LNCaP clone FGC (cell line): ENCODE measurements around the gene BLNK.

Experiments used
- DNase-seq: peaks from one replicate; pipeline ENCODE4 v3.0.0-alpha.2; 2011; ENCODE audit warnings: low read depth
- H3K4me3 ChIP-seq: 2 replicates; pipeline ENCODE4 v1.5.1; 2011; ENCODE audit warnings: mild to moderate bottlenecking, low read depth, low read length, control low read depth
- TF ChIP-seq, protein P1 (sequence below): IDR thresholded peaks from 2 replicates; pipeline ENCODE4 v1.5.1; 2012; ENCODE audit warnings: mild to moderate bottlenecking; ENCODE audit not compliant: control insufficient read depth, insufficient read depth; ENCODE audit errors: extremely low read depth

BLNK gene

DNA sequence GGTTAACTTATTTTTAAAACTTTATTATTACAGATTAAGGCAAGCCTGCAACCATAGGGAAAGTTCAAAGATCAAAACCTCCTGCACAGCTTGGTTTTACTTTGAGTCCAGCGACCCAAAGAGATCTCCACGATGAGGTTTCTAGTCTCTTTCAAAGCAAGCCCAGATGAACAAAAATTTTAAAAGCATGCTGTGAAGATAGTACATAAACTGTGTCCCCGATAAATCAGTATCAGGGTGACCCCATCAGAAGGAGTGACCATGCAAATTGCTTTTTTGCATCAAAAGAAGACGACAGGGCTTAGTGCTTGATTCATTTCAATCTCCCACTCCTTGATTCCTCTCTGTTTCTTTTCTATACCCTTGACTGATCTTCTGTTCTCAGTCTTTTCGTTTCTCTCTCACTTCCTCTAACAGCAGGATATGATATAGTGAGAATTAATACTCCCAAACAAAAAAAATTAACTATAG, 16.8 kb upstream of the BLNK start:
- no peak for DNase-seq
- TF ChIP-seq, protein P1, sequence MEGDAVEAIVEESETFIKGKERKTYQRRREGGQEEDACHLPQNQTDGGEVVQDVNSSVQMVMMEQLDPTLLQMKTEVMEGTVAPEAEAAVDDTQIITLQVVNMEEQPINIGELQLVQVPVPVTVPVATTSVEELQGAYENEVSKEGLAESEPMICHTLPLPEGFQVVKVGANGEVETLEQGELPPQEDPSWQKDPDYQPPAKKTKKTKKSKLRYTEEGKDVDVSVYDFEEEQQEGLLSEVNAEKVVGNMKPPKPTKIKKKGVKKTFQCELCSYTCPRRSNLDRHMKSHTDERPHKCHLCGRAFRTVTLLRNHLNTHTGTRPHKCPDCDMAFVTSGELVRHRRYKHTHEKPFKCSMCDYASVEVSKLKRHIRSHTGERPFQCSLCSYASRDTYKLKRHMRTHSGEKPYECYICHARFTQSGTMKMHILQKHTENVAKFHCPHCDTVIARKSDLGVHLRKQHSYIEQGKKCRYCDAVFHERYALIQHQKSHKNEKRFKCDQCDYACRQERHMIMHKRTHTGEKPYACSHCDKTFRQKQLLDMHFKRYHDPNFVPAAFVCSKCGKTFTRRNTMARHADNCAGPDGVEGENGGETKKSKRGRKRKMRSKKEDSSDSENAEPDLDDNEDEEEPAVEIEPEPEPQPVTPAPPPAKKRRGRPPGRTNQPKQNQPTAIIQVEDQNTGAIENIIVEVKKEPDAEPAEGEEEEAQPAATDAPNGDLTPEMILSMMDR: no peak
- H3K4me3 ChIP-seq: no peak overlapping the region

DNA sequence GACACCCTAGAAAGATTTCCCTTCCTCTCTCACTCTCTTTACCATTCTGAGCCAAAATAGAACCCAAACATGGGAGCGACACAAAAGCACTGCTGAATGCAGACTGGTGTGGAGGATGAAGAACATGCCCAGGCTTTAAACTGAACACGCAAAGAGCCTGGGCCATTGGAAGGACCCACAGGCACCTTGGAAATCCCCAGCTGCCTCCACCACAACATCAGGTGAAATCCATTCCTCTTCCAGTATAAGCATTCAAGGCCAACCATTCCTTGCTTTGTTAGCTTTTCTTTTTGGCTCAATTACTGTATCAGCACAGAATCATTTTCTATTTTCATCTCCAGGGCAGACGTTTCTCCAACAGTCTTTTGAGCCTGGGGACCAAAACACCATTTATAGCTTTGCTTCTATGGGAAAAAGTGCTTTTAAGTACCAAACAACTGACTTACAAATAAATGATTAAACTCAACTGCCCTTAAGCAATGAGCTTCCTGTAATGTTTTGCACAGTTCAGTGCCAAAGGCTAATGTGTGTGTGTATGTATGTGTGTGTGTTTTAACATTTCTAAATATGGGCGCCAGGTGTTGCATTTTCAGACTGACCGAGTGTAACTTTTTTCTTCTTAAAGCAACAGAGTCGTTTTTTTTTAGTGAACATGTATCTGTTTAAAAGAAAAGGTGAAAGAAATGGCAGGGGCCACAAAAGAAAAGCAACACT, 16.2 kb upstream of the BLNK start:
- no peak overlapping the region for H3K4me3 ChIP-seq
- TF ChIP-seq, protein P1: no peak
- peak; percentile 64 for DNase-seq

DNA sequence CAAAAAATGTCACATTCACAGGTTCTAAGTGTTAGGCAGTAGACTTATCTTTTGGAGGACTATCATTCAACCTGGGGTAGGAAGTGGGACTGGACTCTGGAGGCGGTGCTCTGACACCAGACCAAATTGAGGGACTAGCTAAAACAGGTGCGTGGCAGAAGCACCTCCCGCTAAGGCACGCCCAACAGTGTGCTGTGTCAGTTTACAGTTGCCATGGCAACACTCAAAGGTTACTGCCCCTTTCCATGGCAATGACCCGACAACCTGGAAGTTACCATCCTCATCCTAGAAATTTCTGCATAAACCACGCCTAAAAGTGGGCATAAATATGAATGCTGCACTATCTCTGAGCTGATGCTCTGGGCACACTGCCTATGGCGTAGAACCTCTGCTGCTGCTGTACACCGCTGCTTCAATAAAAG, 14.0 kb upstream of the BLNK start:
- DNase-seq: no peak
- TF ChIP-seq, protein P1: no peak
- no peak overlapping the region for H3K4me3 ChIP-seq

DNA sequence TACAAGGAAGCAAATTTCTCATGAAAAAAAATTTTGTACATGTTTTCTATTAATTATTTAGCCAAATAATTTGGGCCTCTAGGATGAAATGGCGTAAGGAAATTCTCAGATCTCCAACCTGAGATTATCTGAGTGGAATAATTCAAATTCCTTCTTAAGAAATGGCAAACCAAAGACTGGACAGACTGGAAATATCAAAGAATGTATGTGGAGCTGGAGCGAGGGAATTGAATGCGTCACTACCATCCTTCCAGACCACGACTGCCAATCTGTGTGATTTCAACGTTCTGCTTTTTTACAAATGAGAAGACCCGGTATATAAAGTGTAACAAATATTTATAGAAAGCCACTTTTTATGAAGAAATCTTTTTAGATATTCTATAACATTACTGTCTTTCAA, 12.4 kb upstream of the BLNK start:
- TF ChIP-seq, protein P1: no peak
- no peak overlapping the region for H3K4me3 ChIP-seq

DNA sequence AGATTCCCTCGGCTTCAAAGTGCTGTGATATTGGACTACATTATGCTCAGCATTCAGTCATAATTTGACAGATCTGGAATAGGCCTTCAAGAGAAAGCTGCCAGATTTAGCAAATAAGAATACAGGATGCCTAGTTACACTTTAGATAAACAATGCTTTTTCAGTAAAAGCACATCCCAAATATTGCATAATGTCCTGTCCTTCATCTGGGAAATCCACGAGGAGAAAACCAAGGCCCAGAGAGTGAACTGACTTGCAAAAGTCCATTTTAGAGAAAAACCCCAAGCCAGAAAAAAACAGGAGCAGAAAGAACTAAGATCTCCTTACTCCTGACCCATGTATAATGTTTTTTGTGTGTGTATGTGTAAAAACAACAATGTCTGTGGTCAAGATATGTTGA, 12.0 kb upstream of the BLNK start:
- H3K4me3 ChIP-seq: no peak overlapping the region
- TF ChIP-seq, protein P1: no peak
- no peak for DNase-seq

More for the DNA sequence above, 12.4 kb upstream of the BLNK start:
- DNase-seq: no peak

DNA sequence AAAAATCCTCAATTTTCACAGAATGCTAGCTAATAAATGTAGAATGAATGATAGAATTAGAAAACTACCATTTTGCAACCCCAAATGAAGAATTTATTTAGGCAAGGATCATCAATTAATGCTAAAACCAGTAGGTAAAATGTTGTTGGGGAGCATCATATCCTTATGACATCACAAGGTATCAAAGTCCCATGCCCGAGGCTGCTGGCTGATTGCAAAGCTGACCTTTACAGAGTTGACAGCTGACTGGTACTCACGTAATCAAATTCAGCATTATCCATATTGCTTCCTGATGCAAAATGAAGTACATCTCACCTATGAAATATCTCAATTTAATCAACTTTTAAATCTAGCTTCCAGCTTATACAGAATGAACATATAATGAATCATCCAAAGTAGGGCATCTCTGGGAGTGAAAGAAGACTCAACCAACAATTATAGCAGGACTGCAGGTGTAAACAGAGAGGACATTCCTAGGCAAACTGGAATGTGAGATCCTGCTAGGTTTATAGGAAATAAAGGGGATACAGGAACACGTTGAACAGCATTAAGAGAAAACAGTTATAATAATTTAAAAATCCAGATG, 10.2 kb upstream of the BLNK start:
- DNase-seq: no peak
- H3K4me3 ChIP-seq: no peak overlapping the region
- TF ChIP-seq, protein P1: no peak
